ENCODE measurements around the gene SSBP2. TPM values are rescaled to one million over a fixed set of nuclear protein-coding genes. Genes with fewer than 3 reads are reported as not detected.

The SSBP2 gene
- total and polyA plus RNA-seq, 5 donors from 2014 or later = 17.6 to 43.0 (median 37.4) TPM

DNA sequence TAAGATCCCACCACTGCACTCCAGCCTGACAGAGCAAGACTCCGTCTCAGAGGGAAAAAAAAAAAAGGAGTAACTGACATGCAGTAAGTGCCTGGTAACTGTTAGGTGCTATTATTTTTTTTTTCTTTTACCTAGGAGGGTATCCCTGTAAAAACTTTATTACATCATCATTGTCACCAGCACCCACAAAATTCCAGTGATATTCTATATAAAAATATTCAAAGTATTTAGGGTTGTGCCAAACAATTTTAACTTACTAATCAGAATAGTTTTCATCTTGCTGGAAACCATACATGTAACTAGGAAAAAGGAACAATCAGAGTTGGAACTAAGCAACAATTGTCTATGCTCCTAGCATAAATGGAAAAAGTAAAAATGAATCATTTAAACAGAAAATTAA is 112.4 kb downstream of the SSBP2 start:
- H3K27me3 Mint-ChIP-seq = no peaks in the 10 kb centered on the region
- Histone ChIP-seq H3K27me3 (ENCODE audit: control insufficient read depth, insufficient read depth, low read length) (no peaks in the 10 kb centered on the region), H3K4me1 (ENCODE audit: control insufficient read depth, insufficient read depth, low read length, poor library complexity, severe bottlenecking) (no peaks in the 10 kb centered on the region), H3K36me3 (ENCODE audit: control insufficient read depth, insufficient read depth, low read length) (no peaks in the 10 kb centered on the region), H3K27ac (ENCODE audit: insufficient read depth, low read length, poor library complexity, severe bottlenecking) (no peak overlapping the region), H3K9me3 (ENCODE audit: control insufficient read depth in 2 of 2, low read length in 2 of 2) (no peaks in the 10 kb centered on the region), H3K4me3 (ENCODE audit: low read depth, low read length) (no peak overlapping the region)
- DNase-seq = no peak
- no peak overlapping the region for H3K27ac Mint-ChIP-seq
- H3K4me3 Mint-ChIP-seq = no peak overlapping the region
- no peak for ATAC-seq (ENCODE audit: low read depth in 2 of 2)
- H3K9me3 Mint-ChIP-seq = peaks cover 0 to 1% (median 0%) of the 10 kb centered on the region in 7 donors
- no peaks in the 10 kb centered on the region for H3K4me1 Mint-ChIP-seq
- H3K36me3 Mint-ChIP-seq = peaks cover 4% of the 10 kb centered on the region

DNA sequence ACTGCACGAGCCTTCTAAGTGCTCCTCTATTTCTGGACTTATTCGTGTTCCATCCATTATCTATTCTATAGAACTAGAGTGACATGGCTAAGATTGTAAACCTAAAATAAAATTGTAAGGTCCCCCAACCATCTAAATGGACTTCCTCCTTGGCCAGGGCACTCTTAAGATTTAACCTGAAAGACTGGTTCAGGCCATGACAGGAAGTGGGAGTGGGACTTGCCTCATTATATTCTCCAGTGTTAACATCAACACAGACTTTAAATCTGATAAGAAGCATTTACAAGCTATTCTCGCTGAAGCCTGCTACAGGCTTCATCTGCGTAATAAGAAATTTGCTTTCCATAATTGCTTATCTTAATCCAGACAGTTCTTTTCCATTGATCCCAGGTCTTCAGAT is 117.0 kb downstream of the SSBP2 start:
- Mint-ChIP-seq H3K9me3 (peaks cover 0 to 2% (median 0%) of the 10 kb centered on the region in 7 donors), H3K27ac (no peak overlapping the region), H3K4me3 (no peak overlapping the region), H3K36me3 (peaks cover 4% of the 10 kb centered on the region), H3K4me1 (peaks cover 0 to 4% (median under 1%) of the 10 kb centered on the region in 4 donors), H3K27me3 (no peaks in the 10 kb centered on the region)
- H3K36me3 ChIP-seq (ENCODE audit: control insufficient read depth, insufficient read depth, low read length) = peaks cover 1% of the 10 kb centered on the region
- H3K4me3 ChIP-seq (ENCODE audit: low read depth, low read length) = no peak overlapping the region
- peaks cover 12% of the 10 kb centered on the region for H3K4me1 ChIP-seq (ENCODE audit: control insufficient read depth, insufficient read depth, low read length, poor library complexity, severe bottlenecking)
- no peak overlapping the region for H3K27ac ChIP-seq (ENCODE audit: insufficient read depth, low read length, poor library complexity, severe bottlenecking)
- no peaks in the 10 kb centered on the region for H3K27me3 ChIP-seq (ENCODE audit: control insufficient read depth, insufficient read depth, low read length)
- ATAC-seq (ENCODE audit: low read depth in 2 of 2) (no peak), DNase-seq (peak in 1 of 3 donors; percentile 5)
- no peaks in the 10 kb centered on the region for H3K9me3 ChIP-seq (ENCODE audit: control insufficient read depth in 2 of 2, low read length in 2 of 2)

DNA sequence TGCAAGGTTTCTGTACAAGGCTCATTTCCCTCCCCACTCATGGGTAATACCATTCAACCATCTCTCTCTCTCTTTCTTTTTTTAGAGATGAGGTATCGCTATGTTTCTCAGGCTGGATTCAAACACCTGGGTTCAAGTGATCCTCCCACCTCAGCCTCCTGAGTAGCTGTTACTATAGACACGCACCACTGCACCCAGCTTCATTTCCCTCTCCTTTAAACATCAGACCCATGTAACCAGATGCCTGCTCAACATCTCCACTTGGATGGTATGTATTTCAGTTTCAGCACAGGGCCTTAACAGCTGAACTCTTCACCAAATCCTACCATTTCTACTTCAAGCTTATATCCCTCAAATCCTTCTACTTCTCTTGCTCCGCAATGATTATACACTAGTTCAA is 117.4 kb downstream of the SSBP2 start:
- Histone ChIP-seq H3K4me3 (ENCODE audit: low read depth, low read length) (no peak overlapping the region), H3K9me3 (ENCODE audit: control insufficient read depth in 2 of 2, low read length in 2 of 2) (no peaks in the 10 kb centered on the region), H3K36me3 (ENCODE audit: control insufficient read depth, insufficient read depth, low read length) (peaks cover 1% of the 10 kb centered on the region), H3K27me3 (ENCODE audit: control insufficient read depth, insufficient read depth, low read length) (no peaks in the 10 kb centered on the region), H3K4me1 (ENCODE audit: control insufficient read depth, insufficient read depth, low read length, poor library complexity, severe bottlenecking) (peaks cover 12% of the 10 kb centered on the region), H3K27ac (ENCODE audit: insufficient read depth, low read length, poor library complexity, severe bottlenecking) (no peak overlapping the region)
- Mint-ChIP-seq H3K9me3 (peaks cover 0 to 6% (median 0%) of the 10 kb centered on the region in 7 donors), H3K27ac (no peak overlapping the region), H3K4me3 (no peak overlapping the region), H3K27me3 (no peaks in the 10 kb centered on the region), H3K36me3 (peaks cover 8% of the 10 kb centered on the region), H3K4me1 (peaks cover 0 to 4% (median 3%) of the 10 kb centered on the region in 4 donors)
- no peak for DNase-seq
- no peak for ATAC-seq (ENCODE audit: low read depth in 2 of 2)

DNA sequence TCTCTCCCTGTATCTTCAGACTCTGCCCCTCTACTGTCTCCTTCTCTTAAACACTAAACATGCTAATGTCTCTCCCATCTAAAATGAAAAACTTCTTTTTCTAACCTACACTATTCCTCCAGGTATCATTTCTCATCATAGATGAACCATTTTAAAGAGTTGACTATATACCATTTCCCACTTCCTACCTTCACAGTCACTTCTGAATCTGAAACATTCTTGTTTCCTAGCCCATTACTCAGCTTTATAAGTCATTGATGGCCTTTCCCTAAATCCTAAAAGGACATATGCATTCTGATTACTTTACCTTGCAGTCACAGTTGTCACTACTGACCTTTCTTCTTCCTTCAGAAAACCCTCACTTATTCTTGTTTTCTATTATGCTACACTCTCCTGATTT is 118.2 kb downstream of the SSBP2 start:
- H3K4me3 ChIP-seq (ENCODE audit: low read depth, low read length) = no peak overlapping the region
- peaks cover 1% of the 10 kb centered on the region for H3K36me3 ChIP-seq (ENCODE audit: control insufficient read depth, insufficient read depth, low read length)
- ATAC-seq (ENCODE audit: low read depth in 2 of 2) (no peak), DNase-seq (peak in 1 of 3 donors; percentile 1)
- peaks cover 9% of the 10 kb centered on the region for H3K36me3 Mint-ChIP-seq
- no peaks in the 10 kb centered on the region for H3K27me3 ChIP-seq (ENCODE audit: control insufficient read depth, insufficient read depth, low read length)
- H3K4me1 ChIP-seq (ENCODE audit: control insufficient read depth, insufficient read depth, low read length, poor library complexity, severe bottlenecking) = peaks cover 12% of the 10 kb centered on the region
- peaks cover 0 to 5% (median 3%) of the 10 kb centered on the region in 4 donors for H3K4me1 Mint-ChIP-seq
- H3K9me3 ChIP-seq (ENCODE audit: control insufficient read depth in 2 of 2, low read length in 2 of 2) = no peaks in the 10 kb centered on the region
- H3K4me3 Mint-ChIP-seq = no peak overlapping the region
- no peaks in the 10 kb centered on the region for H3K27me3 Mint-ChIP-seq
- no peak overlapping the region for H3K27ac Mint-ChIP-seq
- H3K27ac ChIP-seq (ENCODE audit: insufficient read depth, low read length, poor library complexity, severe bottlenecking) = no peak overlapping the region
- H3K9me3 Mint-ChIP-seq = peaks cover 0 to 7% (median 0%) of the 10 kb centered on the region in 7 donors

DNA sequence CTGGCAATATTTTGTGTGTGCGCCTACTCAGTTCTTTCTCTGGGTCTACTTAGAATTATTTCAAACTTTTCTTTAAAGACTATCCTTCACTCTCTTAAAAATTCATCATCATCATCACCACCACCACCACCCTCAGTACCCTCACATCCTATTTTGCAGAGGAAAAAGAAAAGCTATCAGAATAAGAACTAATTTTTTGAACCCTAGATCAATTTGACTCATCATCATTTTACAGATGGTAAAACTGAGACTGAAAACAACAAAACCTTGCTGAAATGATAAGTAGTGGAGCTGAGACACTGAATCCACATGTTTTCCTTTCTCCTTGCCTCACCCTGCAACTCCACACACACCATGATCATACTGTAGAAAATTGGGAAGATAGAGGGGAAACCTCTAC is 119.3 kb downstream of the SSBP2 start:
- H3K4me3 Mint-ChIP-seq = no peak overlapping the region
- Histone ChIP-seq H3K27me3 (ENCODE audit: control insufficient read depth, insufficient read depth, low read length) (no peaks in the 10 kb centered on the region), H3K36me3 (ENCODE audit: control insufficient read depth, insufficient read depth, low read length) (peaks cover 1% of the 10 kb centered on the region), H3K4me1 (ENCODE audit: control insufficient read depth, insufficient read depth, low read length, poor library complexity, severe bottlenecking) (peaks cover 12% of the 10 kb centered on the region), H3K4me3 (ENCODE audit: low read depth, low read length) (peak overlapping the region; percentile 39), H3K27ac (ENCODE audit: insufficient read depth, low read length, poor library complexity, severe bottlenecking) (no peak overlapping the region), H3K9me3 (ENCODE audit: control insufficient read depth in 2 of 2, low read length in 2 of 2) (no peaks in the 10 kb centered on the region)
- H3K4me1 Mint-ChIP-seq = peaks cover 0 to 5% (median 3%) of the 10 kb centered on the region in 4 donors
- DNase-seq (peak in 1 of 3 donors; percentile 7), ATAC-seq (ENCODE audit: low read depth in 2 of 2) (no peak)
- peaks cover 9% of the 10 kb centered on the region for H3K36me3 Mint-ChIP-seq
- H3K27ac Mint-ChIP-seq = no peak overlapping the region
- peaks cover 0 to 7% (median 0%) of the 10 kb centered on the region in 7 donors for H3K9me3 Mint-ChIP-seq
- no peaks in the 10 kb centered on the region for H3K27me3 Mint-ChIP-seq

DNA sequence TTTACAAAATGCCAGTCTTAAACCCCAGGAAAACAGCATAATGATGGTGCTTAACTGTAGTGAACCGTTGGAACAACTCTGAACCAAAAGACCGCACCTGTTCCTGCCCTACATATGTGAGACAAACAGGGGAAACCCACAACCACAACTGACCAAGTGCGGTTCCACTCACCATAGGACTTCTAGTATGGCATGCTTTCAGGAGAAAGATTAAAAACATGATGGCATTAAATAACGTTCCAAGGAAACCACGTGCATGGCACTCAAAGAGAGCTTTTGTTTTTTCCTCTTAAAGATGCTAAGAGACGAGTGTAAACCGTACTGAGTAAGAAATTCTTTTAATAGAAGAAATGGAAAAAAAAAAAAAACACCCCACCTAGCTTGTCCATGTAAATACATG is 119.8 kb downstream of the SSBP2 start:
- no peaks in the 10 kb centered on the region for H3K27me3 ChIP-seq (ENCODE audit: control insufficient read depth, insufficient read depth, low read length)
- H3K9me3 ChIP-seq (ENCODE audit: control insufficient read depth in 2 of 2, low read length in 2 of 2) = no peaks in the 10 kb centered on the region
- H3K27ac Mint-ChIP-seq = no peak overlapping the region
- H3K4me1 Mint-ChIP-seq = peaks cover 0 to 5% (median 3%) of the 10 kb centered on the region in 4 donors
- no peak overlapping the region for H3K27ac ChIP-seq (ENCODE audit: insufficient read depth, low read length, poor library complexity, severe bottlenecking)
- H3K27me3 Mint-ChIP-seq = no peaks in the 10 kb centered on the region
- peaks cover 9% of the 10 kb centered on the region for H3K36me3 Mint-ChIP-seq
- peak in 1 of 3 donors; percentile 68 for DNase-seq
- H3K4me3 ChIP-seq (ENCODE audit: low read depth, low read length) = peak overlapping the region; percentile 39
- H3K4me3 Mint-ChIP-seq = peak overlapping the region in 1 of 4 donors; percentile 9
- peaks cover 12% of the 10 kb centered on the region for H3K4me1 ChIP-seq (ENCODE audit: control insufficient read depth, insufficient read depth, low read length, poor library complexity, severe bottlenecking)
- H3K36me3 ChIP-seq (ENCODE audit: control insufficient read depth, insufficient read depth, low read length) = peaks cover 5% of the 10 kb centered on the region
- ATAC-seq (ENCODE audit: low read depth in 2 of 2) = no peak
- peaks cover 0 to 7% (median 0%) of the 10 kb centered on the region in 7 donors for H3K9me3 Mint-ChIP-seq

DNA sequence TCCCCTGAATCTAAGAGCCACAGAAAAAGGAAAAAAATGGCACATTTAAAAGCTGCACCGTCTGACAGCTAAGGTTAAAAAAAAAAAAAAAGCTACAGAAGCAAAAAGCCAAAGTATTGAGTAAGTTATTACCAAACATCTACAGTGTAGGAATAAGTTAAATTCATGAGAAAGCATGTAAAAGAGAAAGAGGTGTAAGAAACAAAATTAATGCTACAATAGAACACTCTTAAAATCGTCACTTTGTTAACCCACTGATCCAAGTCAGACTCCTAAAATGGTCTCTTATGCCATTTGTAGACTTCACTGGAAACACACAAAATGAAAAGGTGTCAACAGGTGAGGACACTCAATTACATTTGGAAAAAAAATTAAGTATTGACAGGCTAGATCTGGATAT is 120.2 kb downstream of the SSBP2 start:
- Mint-ChIP-seq H3K4me3 (peak overlapping the region in 1 of 4 donors; percentile 9), H3K27me3 (no peaks in the 10 kb centered on the region), H3K27ac (peak overlapping the region; percentile 24 to 39 (median 29)), H3K4me1 (peaks cover 0 to 5% (median 3%) of the 10 kb centered on the region in 4 donors), H3K36me3 (peaks cover 9% of the 10 kb centered on the region), H3K9me3 (peaks cover 0 to 7% (median 0%) of the 10 kb centered on the region in 7 donors)
- H3K27ac ChIP-seq (ENCODE audit: insufficient read depth, low read length, poor library complexity, severe bottlenecking) = no peak overlapping the region
- no peaks in the 10 kb centered on the region for H3K9me3 ChIP-seq (ENCODE audit: control insufficient read depth in 2 of 2, low read length in 2 of 2)
- DNase-seq = no peak
- H3K4me3 ChIP-seq (ENCODE audit: low read depth, low read length) = peak overlapping the region; percentile 39
- peaks cover 12% of the 10 kb centered on the region for H3K4me1 ChIP-seq (ENCODE audit: control insufficient read depth, insufficient read depth, low read length, poor library complexity, severe bottlenecking)
- peaks cover 5% of the 10 kb centered on the region for H3K36me3 ChIP-seq (ENCODE audit: control insufficient read depth, insufficient read depth, low read length)
- no peaks in the 10 kb centered on the region for H3K27me3 ChIP-seq (ENCODE audit: control insufficient read depth, insufficient read depth, low read length)
- ATAC-seq (ENCODE audit: low read depth in 2 of 2) = no peak

DNA sequence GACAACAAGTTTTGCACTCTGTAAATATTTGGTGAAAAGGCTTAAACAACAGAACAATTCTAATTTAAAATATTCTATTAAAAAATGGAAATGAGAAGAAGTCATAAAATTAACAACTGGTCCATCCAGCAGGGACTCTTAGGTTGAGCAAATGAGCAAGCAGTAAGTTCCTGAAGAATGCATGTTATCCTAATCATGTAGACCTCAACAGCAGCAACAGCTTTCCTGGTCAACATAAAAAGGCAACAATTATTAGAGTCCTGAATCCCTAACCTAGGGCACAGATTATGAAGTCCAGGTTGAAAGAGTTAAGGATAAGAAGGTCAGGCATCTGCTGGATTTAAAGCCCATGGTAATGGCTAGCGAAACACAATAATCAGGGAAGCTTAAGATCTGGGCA is 120.9 kb downstream of the SSBP2 start:
- peaks cover 9% of the 10 kb centered on the region for H3K36me3 Mint-ChIP-seq
- no peak overlapping the region for H3K4me3 Mint-ChIP-seq
- no peaks in the 10 kb centered on the region for H3K27me3 Mint-ChIP-seq
- peaks cover 0 to 5% (median 3%) of the 10 kb centered on the region in 4 donors for H3K4me1 Mint-ChIP-seq
- H3K27ac Mint-ChIP-seq = no peak overlapping the region
- Histone ChIP-seq H3K9me3 (ENCODE audit: control insufficient read depth in 2 of 2, low read length in 2 of 2) (no peaks in the 10 kb centered on the region), H3K27ac (ENCODE audit: insufficient read depth, low read length, poor library complexity, severe bottlenecking) (no peak overlapping the region), H3K4me1 (ENCODE audit: control insufficient read depth, insufficient read depth, low read length, poor library complexity, severe bottlenecking) (peaks cover 12% of the 10 kb centered on the region), H3K36me3 (ENCODE audit: control insufficient read depth, insufficient read depth, low read length) (peaks cover 5% of the 10 kb centered on the region), H3K27me3 (ENCODE audit: control insufficient read depth, insufficient read depth, low read length) (no peaks in the 10 kb centered on the region), H3K4me3 (ENCODE audit: low read depth, low read length) (no peak overlapping the region)
- ATAC-seq (ENCODE audit: low read depth in 2 of 2) = no peak
- H3K9me3 Mint-ChIP-seq = peaks cover 0 to 7% (median 0%) of the 10 kb centered on the region in 7 donors
- no peak for DNase-seq
